Erythroblast (primary cell): Measurements from ENCODE around the gene KDM4F.

Experiments
- GATA1 ChIP-seq: IDR thresholded peaks from 2 replicates; pipeline ENCODE4 v1.6.1; 2011; ENCODE audit warnings: low read depth, mild to moderate bottlenecking, control low read depth, low read length, moderate library complexity
- POLR2A ChIP-seq: IDR thresholded peaks from 2 replicates; pipeline ENCODE4 v1.6.1; 2011; ENCODE audit warnings: mild to moderate bottlenecking, low read length

DNA sequence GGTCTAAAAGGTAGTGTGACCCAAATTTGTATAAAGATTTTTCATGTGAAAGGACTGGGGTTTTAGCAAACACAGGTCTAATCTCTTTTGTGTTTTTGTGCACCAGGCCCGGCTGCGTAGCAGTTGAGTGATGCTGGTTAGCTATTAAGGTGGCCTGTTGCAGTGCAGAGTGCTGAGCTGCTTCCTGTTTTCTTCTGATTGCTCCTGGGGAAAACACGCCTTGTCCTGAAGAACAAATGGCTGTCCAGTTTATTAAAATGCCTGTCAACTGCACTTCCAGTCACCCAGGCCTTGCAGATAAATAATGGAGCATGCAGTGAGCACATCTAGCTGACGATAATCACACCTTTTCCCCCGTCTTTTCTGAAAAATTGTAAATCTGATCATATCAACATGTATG is 19.3 kb downstream of the KDM4F start:
- peak; percentile 94 for TF ChIP-seq POLR2A
- no peak for TF ChIP-seq GATA1
